Measurements from ENCODE around the gene ADGRD2.

Gene ADGRD2

GRCh38 chr9:124450241-124450924 lies at the start of gene ADGRD2:
TSS of gene ADGRD2 (plus strand) at chr9:124450451. CDS start at chr9:124451667, 1,216 bp downstream.
- intact Hi-C loops (cut with micrococcal nuclease), result no loop called here
- peak within 1 kb of the TSS; percentile 25 for H3K4me3 Mint-ChIP-seq
- H3K27ac Mint-ChIP-seq, result no peak within 1 kb of the TSS
- H3K27me3 Mint-ChIP-seq, result peaks cover 51% of the 10 kb centered on the region
- peaks cover 6% of the 10 kb centered on the region for H3K4me1 Mint-ChIP-seq (ENCODE audit: low read depth)
- no peaks in the 10 kb centered on the region for H3K36me3 Mint-ChIP-seq (ENCODE audit: low read depth)
- no peaks in the 10 kb centered on the region for H3K9me3 Mint-ChIP-seq

GRCh38 chr9:124403246-124403645 lies 47.0 kb upstream of the ADGRD2 start:
- Mint-ChIP-seq H3K36me3 (ENCODE audit: low read depth) (peaks cover 95% of the 10 kb centered on the region), H3K4me1 (ENCODE audit: low read depth) (peaks cover 30% of the 10 kb centered on the region), H3K27me3 (no peaks in the 10 kb centered on the region), H3K4me3 (no peak overlapping the region), H3K27ac (no peak overlapping the region), H3K9me3 (no peaks in the 10 kb centered on the region)
- intact Hi-C loops (cut with micrococcal nuclease), result no loop called here

GRCh38 chr9:124409410-124409809 lies 40.8 kb upstream of the ADGRD2 start:
- intact Hi-C loops (cut with micrococcal nuclease), result no loop called here
- Mint-ChIP-seq H3K4me3 (no peak overlapping the region), H3K27me3 (no peaks in the 10 kb centered on the region), H3K4me1 (ENCODE audit: low read depth) (peaks cover 11% of the 10 kb centered on the region), H3K27ac (no peak overlapping the region), H3K9me3 (no peaks in the 10 kb centered on the region), H3K36me3 (ENCODE audit: low read depth) (peaks cover 98% of the 10 kb centered on the region)

GRCh38 chr9:124410321-124410913 lies 39.8 kb upstream of the ADGRD2 start:
- Mint-ChIP-seq H3K27me3 (no peaks in the 10 kb centered on the region), H3K9me3 (no peaks in the 10 kb centered on the region), H3K4me1 (ENCODE audit: low read depth) (peaks cover 16% of the 10 kb centered on the region), H3K36me3 (ENCODE audit: low read depth) (peaks cover 98% of the 10 kb centered on the region), H3K4me3 (no peak overlapping the region), H3K27ac (no peak overlapping the region)
- intact Hi-C loops (cut with micrococcal nuclease), result no loop called here

- H3K27ac Mint-ChIP-seq, result no peak overlapping the region
- no peak overlapping the region for H3K4me3 Mint-ChIP-seq
- H3K4me1 Mint-ChIP-seq (ENCODE audit: low read depth), result peaks cover 16% of the 10 kb centered on the region
- no peaks in the 10 kb centered on the region for H3K9me3 Mint-ChIP-seq
- peaks cover 86% of the 10 kb centered on the region for H3K36me3 Mint-ChIP-seq (ENCODE audit: low read depth)
- no peaks in the 10 kb centered on the region for H3K27me3 Mint-ChIP-seq
- intact Hi-C loops (cut with micrococcal nuclease), result no loop called here
Measured at GRCh38 chr9:124411514-124412227, 38.6 kb upstream of the ADGRD2 start.

- Mint-ChIP-seq H3K27ac (no peak overlapping the region), H3K36me3 (ENCODE audit: low read depth) (peaks cover 81% of the 10 kb centered on the region), H3K9me3 (no peaks in the 10 kb centered on the region), H3K27me3 (no peaks in the 10 kb centered on the region), H3K4me3 (no peak overlapping the region), H3K4me1 (ENCODE audit: low read depth) (peaks cover 16% of the 10 kb centered on the region)
- intact Hi-C loops (cut with micrococcal nuclease), result no loop called here
Measured at GRCh38 chr9:124412228-124412575, 38.0 kb upstream of the ADGRD2 start.

- intact Hi-C loops (cut with micrococcal nuclease), result no loop called here
- peak overlapping the region; percentile 98 for H3K4me3 Mint-ChIP-seq
- H3K9me3 Mint-ChIP-seq, result no peaks in the 10 kb centered on the region
- peaks cover 16% of the 10 kb centered on the region for H3K4me1 Mint-ChIP-seq (ENCODE audit: low read depth)
- peak overlapping the region; percentile 90 for H3K27ac Mint-ChIP-seq
- peaks cover 2% of the 10 kb centered on the region for H3K27me3 Mint-ChIP-seq
- peaks cover 57% of the 10 kb centered on the region for H3K36me3 Mint-ChIP-seq (ENCODE audit: low read depth)
Measured at GRCh38 chr9:124414612-124415011, 35.6 kb upstream of the ADGRD2 start.

- Mint-ChIP-seq H3K4me3 (peak within 1 kb of the TSS; percentile 98), H3K4me1 (ENCODE audit: low read depth) (peaks cover 16% of the 10 kb centered on the region), H3K27me3 (peaks cover 2% of the 10 kb centered on the region), H3K36me3 (ENCODE audit: low read depth) (peaks cover 51% of the 10 kb centered on the region), H3K27ac (peak within 1 kb of the TSS; percentile 90), H3K9me3 (no peaks in the 10 kb centered on the region)
- intact Hi-C loops (cut with micrococcal nuclease), result no loop called here
Measured at GRCh38 chr9:124415102-124415851, 35.0 kb upstream of the ADGRD2 start, which contains the start of gene PSMB7. TSS of gene PSMB7 (minus strand) at chr9:124415442. CDS start at chr9:124415425, 17 bp downstream.

- intact Hi-C loops (cut with micrococcal nuclease), result no loop called here
- Mint-ChIP-seq H3K4me1 (ENCODE audit: low read depth) (peaks cover 16% of the 10 kb centered on the region), H3K9me3 (no peaks in the 10 kb centered on the region), H3K36me3 (ENCODE audit: low read depth) (peaks cover 44% of the 10 kb centered on the region), H3K4me3 (peak overlapping the region; percentile 98), H3K27ac (peak overlapping the region; percentile 90), H3K27me3 (peaks cover 2% of the 10 kb centered on the region)
Measured at GRCh38 chr9:124415852-124416484, 34.3 kb upstream of the ADGRD2 start.

GRCh38 chr9:124419832-124420489 lies 30.3 kb upstream of the ADGRD2 start:
- Mint-ChIP-seq H3K4me1 (ENCODE audit: low read depth) (no peaks in the 10 kb centered on the region), H3K4me3 (no peak overlapping the region), H3K27me3 (peaks cover 14% of the 10 kb centered on the region), H3K27ac (no peak overlapping the region), H3K36me3 (ENCODE audit: low read depth) (peaks cover 5% of the 10 kb centered on the region), H3K9me3 (no peaks in the 10 kb centered on the region)
- intact Hi-C loops (cut with micrococcal nuclease), result loop anchor here (1.0 kb wide), 1 partner anchor 116 kb away; no protein-coding TSS in a partner anchor

GRCh38 chr9:124420991-124421543 lies 29.2 kb upstream of the ADGRD2 start:
- Mint-ChIP-seq H3K4me3 (no peak overlapping the region), H3K27ac (no peak overlapping the region), H3K36me3 (ENCODE audit: low read depth) (no peaks in the 10 kb centered on the region), H3K4me1 (ENCODE audit: low read depth) (no peaks in the 10 kb centered on the region), H3K27me3 (peaks cover 14% of the 10 kb centered on the region), H3K9me3 (no peaks in the 10 kb centered on the region)
- intact Hi-C loops (cut with micrococcal nuclease), result no loop called here

- Mint-ChIP-seq H3K27me3 (peaks cover 15% of the 10 kb centered on the region), H3K4me3 (no peak overlapping the region), H3K36me3 (ENCODE audit: low read depth) (no peaks in the 10 kb centered on the region), H3K9me3 (no peaks in the 10 kb centered on the region), H3K27ac (no peak overlapping the region), H3K4me1 (ENCODE audit: low read depth) (no peaks in the 10 kb centered on the region)
- intact Hi-C loops (cut with micrococcal nuclease), result no loop called here
Measured at GRCh38 chr9:124423155-124423554, 27.1 kb upstream of the ADGRD2 start.

GRCh38 chr9:124423591-124423990 lies 26.7 kb upstream of the ADGRD2 start:
- Mint-ChIP-seq H3K4me1 (ENCODE audit: low read depth) (no peaks in the 10 kb centered on the region), H3K27ac (no peak overlapping the region)
- intact Hi-C loops (cut with micrococcal nuclease), result no loop called here

More at GRCh38 chr9:124423591-124423990, 26.7 kb upstream of the ADGRD2 start:
- Mint-ChIP-seq H3K27me3 (peaks cover 15% of the 10 kb centered on the region), H3K4me3 (no peak overlapping the region), H3K9me3 (no peaks in the 10 kb centered on the region), H3K36me3 (ENCODE audit: low read depth) (no peaks in the 10 kb centered on the region)

Data from dendritic cell treated with granulocyte-macrophage colony-stimulating factor and Interleukin-4, amounts not matched to agents 40 ng/mL and 50 ng/mL, for 4 days (primary cell).